ENCODE measurements around the gene FSTL5.
"Not testable (repeated sequence)": the region's sequence is repeated elsewhere in the genome, so short reads cannot be mapped to it uniquely, and the experiment has no call there.

The FSTL5 gene

DNA sequence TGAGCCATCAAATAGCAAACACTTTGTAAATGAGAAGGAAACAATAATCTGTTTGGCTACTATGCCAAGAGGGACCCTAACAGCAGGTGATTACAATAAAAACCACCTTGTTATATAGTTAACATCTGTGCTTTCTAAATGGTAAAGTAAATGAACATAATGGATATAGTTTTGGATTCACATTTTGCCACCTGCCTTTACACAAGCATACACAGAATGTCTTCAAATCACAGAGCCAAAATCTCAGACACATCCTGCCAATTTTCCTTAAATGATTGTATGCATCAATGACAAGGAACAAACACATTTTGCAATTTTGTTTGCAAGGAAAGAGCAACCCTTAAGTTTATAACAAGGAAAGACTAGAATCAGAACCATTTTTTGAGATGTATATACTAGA lies 334.2 kb downstream of the FSTL5 start:
- DNase-seq (ENCODE audit: low read depth), result no peak

DNA sequence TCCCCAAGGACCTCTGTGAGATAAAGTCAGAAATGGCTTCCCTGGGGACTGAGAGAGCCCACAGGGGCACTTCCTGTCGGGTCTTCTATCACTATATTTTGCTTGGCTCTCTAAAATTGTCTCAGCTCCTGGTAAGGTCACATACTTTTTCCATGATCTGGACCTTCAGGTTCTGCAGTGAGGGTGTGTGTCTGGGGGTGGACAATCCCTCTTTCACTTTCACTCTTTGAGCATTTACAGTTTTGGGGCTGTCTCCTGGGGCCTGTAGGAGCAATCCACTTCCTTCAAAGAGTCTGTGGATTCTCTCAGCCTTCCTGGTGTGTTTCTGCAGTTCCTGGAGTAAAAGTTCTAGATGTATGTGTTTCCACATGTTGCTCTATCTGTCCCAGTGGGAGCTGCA lies 335.7 kb downstream of the FSTL5 start:
- no peak for DNase-seq (ENCODE audit: low read depth)

DNA sequence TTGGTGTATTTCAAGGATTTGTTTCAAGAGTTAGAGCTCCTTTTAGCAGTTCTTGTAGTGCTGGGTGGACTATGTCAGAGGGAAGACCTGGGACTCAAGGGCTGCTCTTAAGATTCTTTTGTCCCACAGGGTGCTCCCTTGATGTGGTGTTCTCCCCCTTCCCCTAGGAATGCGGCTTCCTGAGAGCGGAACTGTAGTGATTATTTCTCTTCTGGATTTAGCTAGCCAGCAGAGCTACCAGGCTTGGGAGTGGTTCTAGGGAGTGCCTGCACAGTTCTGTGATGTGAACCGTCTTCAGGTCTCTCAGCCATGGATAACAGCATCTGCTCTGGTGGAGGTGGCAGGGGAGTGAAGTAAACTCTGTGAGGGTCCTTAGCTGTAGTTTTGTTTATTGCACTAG lies 336.8 kb downstream of the FSTL5 start:
- DNase-seq (ENCODE audit: low read depth), result no peak

DNA sequence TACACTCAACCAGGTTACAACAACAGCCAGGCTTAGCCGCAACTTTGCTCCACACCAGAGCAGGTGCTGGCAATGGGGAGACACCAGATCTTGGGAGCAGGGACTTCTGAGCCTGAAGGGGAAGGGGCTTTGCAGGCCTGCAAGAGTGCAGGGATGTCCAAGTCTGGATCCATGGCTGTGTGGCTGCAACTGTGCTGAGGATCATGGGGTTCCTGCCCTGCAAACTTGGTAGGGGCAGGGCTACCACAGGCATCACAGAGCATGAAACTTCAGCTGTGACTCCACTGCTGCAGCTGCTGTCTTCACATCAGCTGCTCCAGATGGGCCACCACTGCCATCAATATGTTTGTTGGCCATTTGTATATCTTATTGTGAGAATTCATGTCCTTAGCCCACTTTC lies 340.4 kb downstream of the FSTL5 start:
- no peak for DNase-seq (ENCODE audit: low read depth)

DNA sequence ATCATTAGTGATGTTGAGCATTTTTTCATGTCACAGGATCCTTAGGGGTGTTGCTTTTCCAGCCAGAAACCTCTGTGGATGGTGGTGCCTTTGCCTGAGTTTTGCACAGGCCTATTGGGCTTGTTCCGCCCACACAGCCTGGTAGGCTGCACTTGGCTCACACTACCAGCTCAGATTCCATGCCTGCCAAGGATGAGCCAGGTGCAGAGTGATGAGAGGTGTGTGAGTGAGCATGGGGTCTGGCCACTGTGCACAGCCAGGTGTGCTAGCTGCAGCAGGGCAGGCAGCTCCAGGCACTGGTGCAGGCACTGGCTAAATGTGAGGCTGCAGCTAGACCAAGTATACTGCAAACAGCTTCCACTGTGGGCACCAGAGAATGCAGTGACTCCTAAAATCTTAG lies 341.6 kb downstream of the FSTL5 start:
- DNase-seq (ENCODE audit: low read depth), result no peak

DNA sequence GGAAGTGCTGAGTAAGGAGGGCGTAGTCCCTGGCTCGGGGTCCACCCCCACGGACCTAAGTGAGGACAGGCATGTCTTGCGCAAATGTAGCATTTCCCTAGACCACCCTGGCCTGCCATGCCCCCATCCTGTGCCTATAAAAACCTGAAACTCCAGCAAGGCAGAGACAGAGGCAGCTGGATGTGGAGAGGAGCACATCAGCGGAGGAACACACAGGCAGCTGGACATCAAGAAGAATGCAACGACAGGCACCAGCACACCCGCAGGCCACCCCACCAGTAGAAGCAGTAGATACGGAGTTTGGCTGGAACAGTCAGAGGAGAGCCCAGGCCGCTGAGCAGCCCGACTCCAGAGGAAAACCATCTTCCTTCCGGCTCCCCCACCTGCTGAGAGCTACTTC lies 345.9 kb downstream of the FSTL5 start:
- DNase-seq (ENCODE audit: low read depth), result no peak

DNA sequence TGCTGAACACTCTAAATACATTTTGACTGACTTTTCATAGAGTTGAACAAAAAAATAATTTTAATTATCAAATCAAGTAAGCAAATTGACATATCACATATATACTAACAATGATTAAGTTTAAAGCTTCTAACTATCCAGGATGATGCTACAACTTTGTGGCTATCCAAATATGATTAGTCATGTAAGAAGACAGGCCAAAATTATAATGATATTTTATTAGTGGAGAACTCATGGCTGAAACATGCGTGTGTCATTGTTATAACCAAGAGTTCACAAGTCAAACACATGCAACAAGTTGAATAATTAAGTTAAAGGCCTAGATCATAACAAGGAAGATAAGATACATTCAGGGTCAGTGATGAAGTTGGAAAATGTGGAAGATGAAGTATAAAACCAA lies 346.8 kb downstream of the FSTL5 start:
- no peak for DNase-seq (ENCODE audit: low read depth)

DNA sequence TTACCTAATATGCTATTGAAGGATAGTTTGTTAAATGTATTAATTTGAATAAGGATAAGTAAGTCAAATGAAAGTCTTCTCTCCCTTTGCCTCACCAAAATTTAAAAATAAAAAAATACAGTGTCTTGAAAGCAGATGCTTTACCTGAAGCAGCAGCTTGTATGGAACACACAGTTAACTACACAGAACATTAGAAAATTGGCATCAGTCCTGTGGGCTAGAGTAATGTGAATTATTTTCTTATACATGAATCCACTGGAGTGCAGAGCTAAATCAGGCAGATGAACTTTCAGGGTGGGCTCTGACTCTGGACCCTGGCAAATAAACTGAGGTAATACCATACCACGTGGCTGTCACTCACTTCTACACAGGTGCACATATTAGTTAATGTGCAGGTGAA lies 348.0 kb downstream of the FSTL5 start:
- DNase-seq (ENCODE audit: low read depth), result no peak

DNA sequence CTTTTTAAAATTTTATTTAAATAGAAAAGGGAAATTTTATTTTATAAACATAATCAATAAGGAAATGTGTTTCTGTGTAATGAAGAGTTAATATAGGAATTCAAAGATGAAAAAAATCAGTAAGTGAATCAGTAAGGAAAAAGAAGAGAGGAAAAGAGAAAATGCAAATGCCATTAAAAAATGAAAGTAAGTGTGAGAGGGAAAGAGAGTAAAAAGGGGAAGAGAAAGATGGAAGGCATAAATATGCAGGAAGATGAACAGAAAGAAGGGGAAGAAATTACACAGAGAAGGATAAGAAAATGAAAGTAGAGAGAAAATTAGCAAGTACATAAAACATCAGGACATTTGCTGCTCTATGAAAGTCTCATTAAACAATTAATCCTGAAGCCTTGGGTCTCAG lies 349.9 kb downstream of the FSTL5 start:
- DNase-seq (ENCODE audit: low read depth), result no peak

DNA sequence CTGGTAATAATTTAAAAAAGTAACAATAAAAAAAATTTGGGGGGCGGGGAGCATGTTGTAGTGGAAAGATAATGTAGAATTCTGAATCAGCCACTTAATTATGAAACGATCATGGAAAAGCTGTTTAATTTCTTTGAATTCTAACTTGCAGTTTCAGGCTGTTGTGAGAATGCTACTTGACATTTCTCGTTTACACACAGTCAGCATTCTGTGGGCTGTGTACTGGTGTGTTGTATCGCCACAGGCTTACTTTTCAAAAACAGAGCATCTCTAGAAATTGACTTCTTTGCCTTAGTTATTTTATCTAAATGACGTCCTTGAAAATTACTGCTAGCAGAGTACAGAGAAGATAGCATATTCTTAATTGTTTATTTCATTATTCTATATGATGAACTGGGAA lies 350.4 kb downstream of the FSTL5 start:
- no peak for DNase-seq (ENCODE audit: low read depth)

DNA sequence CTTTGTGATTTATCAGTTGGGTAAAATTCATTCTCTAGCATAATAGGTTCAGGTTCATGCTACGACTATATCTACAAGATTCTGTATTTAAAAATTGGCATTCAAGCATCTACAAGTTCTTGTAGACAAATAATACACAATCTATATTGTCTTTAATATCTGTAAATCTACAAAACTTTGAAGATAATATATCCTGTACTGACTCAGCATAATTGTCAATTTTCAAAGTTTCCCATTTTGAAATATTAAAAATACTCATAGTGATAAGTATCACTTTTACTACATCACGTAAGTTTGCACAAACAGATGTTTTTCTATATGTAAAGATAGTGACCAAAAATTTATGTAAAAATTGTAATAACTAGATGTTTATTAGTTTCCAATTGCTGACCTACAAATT lies 360.6 kb downstream of the FSTL5 start:
- DNase-seq (ENCODE audit: low read depth), result no peak

DNA sequence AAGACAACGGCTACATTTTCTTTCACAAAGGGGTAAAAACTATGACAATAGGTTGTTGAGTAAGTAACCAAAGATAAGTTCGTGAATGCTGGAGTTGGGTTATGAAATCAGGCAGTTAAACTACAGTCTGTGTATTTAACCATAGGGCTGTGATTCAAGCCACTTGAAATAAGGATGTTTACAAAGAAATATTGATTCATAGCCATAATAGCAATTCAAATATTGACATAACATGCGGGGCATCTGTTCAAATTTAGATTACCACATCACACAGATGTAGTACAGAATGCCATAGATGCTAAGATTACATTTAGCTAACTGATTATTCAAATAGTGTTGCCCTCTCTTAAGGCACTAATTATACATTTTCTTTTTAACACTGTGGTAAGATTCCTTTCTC lies 364.1 kb downstream of the FSTL5 start:
- DNase-seq (ENCODE audit: low read depth), result no peak

DNA sequence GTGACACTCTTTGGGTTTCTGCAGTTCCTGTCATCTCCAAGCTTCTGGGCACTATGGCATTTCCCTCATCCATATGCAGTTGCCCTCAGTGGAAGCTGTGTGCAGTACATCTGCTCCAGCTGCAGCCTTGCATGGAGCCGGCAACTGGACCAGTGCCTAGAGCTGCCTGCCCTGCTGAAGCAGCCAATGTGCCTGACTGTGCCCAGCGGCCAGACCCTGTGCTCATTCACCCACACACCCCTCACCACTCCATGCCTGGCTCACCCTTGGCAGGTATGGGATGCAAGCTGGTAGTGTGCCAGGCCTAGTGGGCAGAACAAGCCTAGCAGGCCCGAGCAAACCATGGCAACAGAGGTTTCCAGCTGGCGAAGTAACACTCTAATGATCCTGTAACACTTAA lies 370.8 kb downstream of the FSTL5 start:
- no peak for DNase-seq (ENCODE audit: low read depth)

DNA sequence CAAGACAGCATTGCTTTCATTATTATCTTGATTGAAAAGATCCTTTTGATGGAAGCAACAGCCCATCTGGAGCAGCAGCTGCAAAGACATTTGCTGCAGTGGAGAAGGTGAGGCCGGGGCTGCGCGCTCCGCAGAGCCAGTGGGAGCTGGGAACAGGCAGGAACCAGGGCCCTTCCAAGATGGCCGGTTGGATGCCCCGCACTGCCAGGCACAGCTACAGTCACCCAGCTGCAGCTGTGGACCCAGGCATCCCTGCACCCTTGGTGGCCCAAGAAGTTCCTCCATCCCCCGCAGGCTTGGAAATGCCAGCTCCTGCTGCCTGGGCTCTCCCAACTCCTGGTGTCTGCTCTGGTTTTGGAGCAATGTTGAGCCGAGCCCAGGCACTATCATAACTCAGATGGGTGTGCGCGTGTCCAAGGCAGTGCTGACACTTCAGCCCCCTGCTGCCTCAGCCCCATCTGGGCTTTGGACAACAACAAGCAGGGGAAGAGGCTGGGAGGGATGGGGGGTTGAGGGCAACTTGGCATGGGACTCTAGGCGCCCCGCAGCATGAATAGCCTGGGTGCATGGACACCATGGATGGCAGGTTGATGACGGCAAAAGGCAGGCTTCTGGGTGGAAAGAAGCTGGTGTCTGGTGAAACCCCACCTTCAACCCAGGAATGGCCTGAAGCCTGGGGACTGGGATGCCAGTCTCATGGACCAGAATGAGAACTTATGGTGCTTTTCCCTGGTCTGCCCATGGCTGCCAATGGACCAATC lies 371.8 kb downstream of the FSTL5 start:
- no peak for DNase-seq (ENCODE audit: low read depth)

DNA sequence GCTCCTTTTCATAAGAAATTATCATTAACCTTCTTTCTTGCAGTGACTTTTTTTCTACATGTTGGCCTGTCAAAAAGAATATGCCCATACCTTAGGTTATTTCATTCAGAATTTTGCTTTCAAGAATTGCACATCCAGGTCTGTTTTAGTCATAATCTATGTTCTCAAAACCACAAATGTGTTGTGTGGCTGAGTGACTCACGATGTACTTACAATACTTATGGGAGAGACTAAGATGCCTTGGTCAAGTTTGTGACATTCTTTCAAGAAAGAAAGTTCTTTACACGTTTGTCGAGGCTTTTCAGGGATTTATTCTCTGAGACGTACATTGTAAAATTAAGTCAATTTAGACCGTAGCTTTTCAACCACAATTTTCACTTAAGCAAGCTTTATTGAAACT lies 396.7 kb downstream of the FSTL5 start:
- no peak for DNase-seq (ENCODE audit: low read depth)

DNA sequence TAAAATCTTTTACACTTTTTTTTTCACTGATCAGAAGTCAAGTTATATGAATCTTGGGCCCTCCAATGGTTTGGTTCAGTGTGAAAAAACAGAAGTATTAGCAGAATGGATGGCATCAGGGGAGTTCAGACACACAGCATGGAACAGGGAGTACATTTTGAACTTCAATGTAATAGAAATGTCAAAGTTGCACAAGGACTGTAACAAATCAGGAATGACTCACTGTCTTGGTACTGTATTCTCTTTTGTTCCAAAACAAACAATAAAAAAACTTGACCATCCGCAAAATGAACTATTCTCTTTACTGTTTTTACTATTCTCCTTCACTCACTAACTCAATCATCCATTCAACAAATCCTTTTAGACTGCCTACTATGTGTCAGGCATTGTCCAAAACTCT lies 401.0 kb downstream of the FSTL5 start:
- no peak for DNase-seq (ENCODE audit: low read depth)

DNA sequence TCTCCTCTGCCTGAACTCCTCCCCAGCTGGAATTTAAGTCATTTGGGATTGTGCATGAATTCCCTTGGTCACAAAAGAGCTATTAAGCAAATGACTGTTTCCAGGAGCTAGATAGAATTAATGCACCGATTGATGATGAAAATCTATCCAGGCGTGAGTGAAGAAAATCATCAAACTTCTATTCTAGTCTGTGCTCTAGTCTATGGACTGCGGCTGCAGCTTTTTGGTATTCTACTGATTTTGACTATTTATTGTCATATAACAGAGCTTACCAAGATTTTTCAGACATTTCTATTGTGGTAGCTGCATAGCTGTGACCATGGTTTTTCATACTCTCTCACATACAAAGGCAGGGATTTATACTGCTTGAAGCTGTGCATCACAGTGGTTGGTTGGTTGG lies 403.8 kb downstream of the FSTL5 start:
- no peak for DNase-seq (ENCODE audit: low read depth)

DNA sequence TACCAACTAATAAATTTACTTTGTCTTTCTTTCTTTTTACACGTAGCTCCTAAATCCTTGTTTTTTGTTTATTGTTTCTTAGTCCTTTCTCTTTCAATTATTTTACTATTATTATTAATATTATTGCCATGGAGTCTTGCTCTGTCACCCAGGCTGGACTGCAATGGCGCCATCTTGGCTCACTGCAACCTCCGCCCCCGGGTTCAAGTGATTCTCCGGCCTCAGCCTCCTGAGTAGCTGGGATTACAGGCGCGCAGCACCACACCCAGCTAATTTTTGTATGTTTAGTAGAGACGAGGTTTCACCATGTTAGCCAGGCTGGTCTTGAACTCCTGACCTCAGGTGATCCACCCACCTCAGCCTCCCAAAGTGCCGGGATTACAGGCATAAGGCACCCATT lies 405.4 kb downstream of the FSTL5 start:
- DNase-seq (ENCODE audit: low read depth), result not testable (repeated sequence)

DNA sequence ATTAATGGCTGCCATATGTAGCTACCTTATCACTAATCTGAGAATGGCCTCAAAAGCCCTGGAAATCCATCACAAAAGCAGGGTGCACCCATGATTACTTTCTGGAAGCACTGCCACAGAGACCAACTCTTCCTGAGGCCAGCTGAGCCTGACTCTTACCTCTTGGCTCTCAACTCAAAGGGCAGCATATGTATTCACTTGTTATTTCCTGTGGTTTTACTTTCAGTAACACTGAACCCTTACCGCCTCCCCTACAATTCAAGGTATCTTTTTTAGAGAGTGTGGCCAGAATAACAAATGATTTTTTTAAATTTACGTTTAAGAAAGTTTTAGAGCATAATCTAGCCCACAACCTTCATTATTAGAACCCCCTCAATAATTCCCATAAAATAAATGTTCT lies 434.9 kb downstream of the FSTL5 start:
- DNase-seq (ENCODE audit: low read depth), result no peak

DNA sequence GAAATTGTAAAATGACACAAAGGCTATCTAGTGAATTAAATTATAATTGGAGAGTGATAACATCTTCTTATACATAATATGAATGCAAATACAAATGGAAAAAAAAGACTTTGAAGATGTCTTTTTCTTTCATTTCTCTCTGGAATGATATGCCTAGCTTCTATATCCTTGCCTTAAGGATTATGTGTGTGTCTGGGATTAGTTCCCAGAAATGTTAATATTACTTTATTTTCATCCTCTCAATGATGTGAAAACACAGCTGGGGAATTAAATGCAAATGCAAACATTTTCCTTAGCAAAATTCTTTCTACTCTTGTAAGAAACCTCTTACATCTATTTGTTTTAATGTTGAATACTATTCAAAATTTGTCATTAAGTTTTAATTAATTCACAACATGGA lies 441.9 kb downstream of the FSTL5 start:
- no peak for DNase-seq (ENCODE audit: low read depth)

DNA sequence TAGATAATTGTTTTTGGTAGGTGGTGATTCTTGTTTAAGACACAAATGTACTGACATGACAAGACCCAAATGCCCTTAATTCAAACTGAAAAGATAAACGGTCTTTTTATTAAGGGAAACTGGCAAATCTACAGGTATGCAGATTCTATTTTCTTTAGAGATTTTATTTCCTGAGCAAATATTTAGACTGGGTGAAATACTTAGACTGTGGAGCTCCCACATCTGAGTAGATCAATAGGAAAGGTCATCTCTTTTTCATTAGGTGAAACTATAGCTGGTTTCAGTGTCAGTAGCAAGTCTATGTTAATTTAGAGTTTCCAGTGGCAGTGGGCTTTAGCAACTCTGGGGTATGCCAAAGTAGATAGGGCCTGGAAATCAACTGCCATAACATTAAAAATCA lies 446.7 kb downstream of the FSTL5 start:
- no peak for DNase-seq (ENCODE audit: low read depth)

DNA sequence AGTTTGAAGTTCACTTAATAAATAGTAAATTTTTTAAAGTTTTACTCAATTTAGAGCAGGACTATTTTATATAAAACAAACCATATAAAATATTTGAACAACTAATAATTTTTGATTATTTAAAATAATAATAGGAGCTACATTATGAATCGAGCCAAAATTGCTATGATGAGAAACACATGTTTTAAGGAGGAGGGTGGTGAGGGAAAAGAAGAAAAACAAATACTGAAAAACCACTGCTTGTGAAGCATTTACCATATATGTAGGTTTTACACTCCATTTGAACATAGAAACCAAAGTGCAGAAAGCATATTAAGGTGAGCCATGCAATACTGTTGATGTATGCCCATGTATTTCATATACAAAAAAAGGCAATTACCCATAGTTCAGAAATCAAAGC lies 448.9 kb downstream of the FSTL5 start:
- DNase-seq (ENCODE audit: low read depth), result no peak

DNA sequence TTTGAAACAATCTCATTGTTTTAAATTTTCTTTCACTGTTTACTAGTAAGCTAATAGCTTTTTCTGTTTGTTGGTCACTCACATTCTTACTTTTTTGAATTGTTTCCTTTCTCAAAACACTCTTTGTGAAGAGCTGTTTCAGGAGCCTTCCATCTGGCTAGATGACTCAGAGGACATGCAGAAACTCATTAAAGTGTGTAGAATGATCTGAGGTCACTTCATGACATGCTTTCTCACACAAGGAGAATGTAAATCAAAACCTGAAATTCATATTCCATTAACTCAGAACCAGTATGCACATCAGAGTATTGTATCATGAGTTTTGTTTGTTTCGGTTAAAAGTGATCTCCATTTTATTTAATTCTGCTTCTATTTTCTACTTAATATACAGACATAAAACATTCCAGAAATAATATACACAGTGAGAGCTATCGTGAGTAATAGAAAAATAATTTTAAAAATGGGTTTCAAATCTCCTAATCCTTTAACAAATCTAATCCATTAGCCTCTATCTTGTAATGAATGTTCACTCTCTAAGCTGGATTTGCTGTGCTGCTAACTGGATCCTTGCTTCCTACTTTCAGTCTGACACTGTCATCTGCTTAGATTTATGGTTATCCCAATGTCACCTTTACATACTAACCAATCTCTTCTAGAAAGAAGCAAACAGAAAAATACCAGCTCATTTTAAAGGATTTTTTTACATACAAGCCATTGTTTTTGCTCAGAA lies 449.6 kb downstream of the FSTL5 start:
- DNase-seq (ENCODE audit: low read depth), result no peak

DNA sequence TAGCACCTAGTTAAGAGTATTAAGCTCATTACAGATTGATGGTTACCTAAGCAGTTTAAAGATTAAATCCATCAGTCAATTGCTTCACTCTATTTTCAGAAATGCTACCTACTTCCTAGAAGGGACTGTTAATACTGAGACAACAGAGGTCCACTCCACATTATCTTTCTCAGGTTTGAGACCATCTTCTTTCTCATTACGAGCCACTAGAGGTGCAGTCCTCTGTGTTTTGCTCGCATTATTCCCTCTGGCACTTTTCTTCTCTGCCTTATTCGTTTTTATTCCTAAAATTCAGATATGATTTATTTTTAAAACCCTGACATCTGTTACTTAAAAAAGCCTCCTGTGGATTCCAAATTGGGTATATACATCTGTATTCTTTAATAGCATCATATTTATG lies 459.1 kb downstream of the FSTL5 start:
- DNase-seq (ENCODE audit: low read depth), result no peak

All from stimulated activated CD8-positive, alpha-beta memory T cell treated with anti-CD3 and anti-CD28 coated beads, Interleukin-12 subunit alpha, Interleukin-12 subunit beta, amount 100 ng/mL, for 4 hours (primary cell).